Cerebellar nuclear complex (tissue), 1 donor: Measurements from ENCODE around the gene FLT4.
"Not testable (repeated sequence)": the region's sequence is repeated elsewhere in the genome, so short reads cannot be mapped to it uniquely, and the experiment has no call there.

Source experiments
- DNase-seq, 2 experiments: peaks; one replicate each; lab custom pipeline; 2025; lab: John Stamatoyannopoulos, UW

Gene FLT4

GRCh38 chr5:180670157-180670556, 20.8 kb upstream of the FLT4 start:
- DNase-seq: no peak

- no peak for DNase-seq
These were observed 20.3 kb upstream of the FLT4 start for GRCh38 chr5:180669661-180670060.

GRCh38 chr5:180668835-180669596, 19.6 kb upstream of the FLT4 start:
- no peak for DNase-seq

- no peak for DNase-seq
These were observed 17.4 kb upstream of the FLT4 start for GRCh38 chr5:180666812-180667211.

GRCh38 chr5:180665682-180666404, 16.4 kb upstream of the FLT4 start:
- no peak for DNase-seq

- no peak for DNase-seq
These were observed 9.6 kb upstream of the FLT4 start for GRCh38 chr5:180658774-180659564.

GRCh38 chr5:180655243-180655642, 5.8 kb upstream of the FLT4 start:
- DNase-seq: not testable (repeated sequence)

- no peak for DNase-seq
These were observed 3.4 kb upstream of the FLT4 start for GRCh38 chr5:180652771-180653170.

GRCh38 chr5:180652346-180652745, 2.9 kb upstream of the FLT4 start:
- DNase-seq: no peak

- DNase-seq: no peak
These were observed 623 bp downstream of the FLT4 start for GRCh38 chr5:180648658-180649296.

GRCh38 chr5:180647941-180648500, 1.4 kb downstream of the FLT4 start:
- no peak for DNase-seq

- DNase-seq: no peak
These were observed 1.9 kb downstream of the FLT4 start for GRCh38 chr5:180647465-180647864.

GRCh38 chr5:180646963-180647305, 2.5 kb downstream of the FLT4 start:
- no peak for DNase-seq

- no peak for DNase-seq
These were observed 3.0 kb downstream of the FLT4 start for GRCh38 chr5:180646289-180646962.

- DNase-seq: no peak
These were observed 3.9 kb downstream of the FLT4 start for GRCh38 chr5:180645274-180646204.

GRCh38 chr5:180644825-180645273, 4.6 kb downstream of the FLT4 start:
- DNase-seq: no peak

- DNase-seq: no peak
These were observed 5.1 kb downstream of the FLT4 start for GRCh38 chr5:180644129-180644824.

- no peak for DNase-seq
These were observed 6.1 kb downstream of the FLT4 start for GRCh38 chr5:180643191-180643851.

- DNase-seq: no peak
These were observed 6.6 kb downstream of the FLT4 start for GRCh38 chr5:180642779-180643178.
